Measurements from ENCODE around the gene PAPOLG.
"Not testable (repeated sequence)": the region's sequence is repeated elsewhere in the genome, so short reads cannot be mapped to it uniquely, and the experiment has no call there.

The PAPOLG gene

GRCh38 chr2:60771508-60771907, 15.4 kb downstream of the PAPOLG start:
- DNase-seq (ENCODE audit: low read depth in 3 of 3, low spot score in 1 of 3): no peak

- no peak for DNase-seq (ENCODE audit: low read depth in 3 of 3, low spot score in 1 of 3)
Measured at GRCh38 chr2:60775048-60775639, 19.1 kb downstream of the PAPOLG start.

- DNase-seq (ENCODE audit: low read depth in 3 of 3, low spot score in 1 of 3): no peak
Measured at GRCh38 chr2:60778352-60778751, 22.3 kb downstream of the PAPOLG start.

- no peak for DNase-seq (ENCODE audit: low read depth in 3 of 3, low spot score in 1 of 3)
Measured at GRCh38 chr2:60779426-60779825, 23.4 kb downstream of the PAPOLG start.

- DNase-seq (ENCODE audit: low read depth in 3 of 3, low spot score in 1 of 3): no peak
Measured at GRCh38 chr2:60780721-60781120, 24.7 kb downstream of the PAPOLG start.

GRCh38 chr2:60793169-60793568, 37.1 kb downstream of the PAPOLG start:
- DNase-seq (ENCODE audit: low read depth in 3 of 3, low spot score in 1 of 3): no peak

GRCh38 chr2:60794271-60794863, 38.3 kb downstream of the PAPOLG start:
- no peak for DNase-seq (ENCODE audit: low read depth in 3 of 3, low spot score in 1 of 3)

GRCh38 chr2:60796573-60797509, 40.8 kb downstream of the PAPOLG start:
- no peak for DNase-seq (ENCODE audit: low read depth in 3 of 3, low spot score in 1 of 3)

- no peak for DNase-seq (ENCODE audit: low read depth in 3 of 3, low spot score in 1 of 3)
Measured at GRCh38 chr2:60804473-60804872, 48.4 kb downstream of the PAPOLG start.

- no peak for DNase-seq (ENCODE audit: low read depth in 3 of 3, low spot score in 1 of 3)
Measured at GRCh38 chr2:60806595-60806987, 50.5 kb downstream of the PAPOLG start.

GRCh38 chr2:60806988-60807681, 51.1 kb downstream of the PAPOLG start:
- peak in 1 of 3 donors; percentile 45 for DNase-seq (ENCODE audit: low read depth in 3 of 3, low spot score in 1 of 3)

- no peak for DNase-seq (ENCODE audit: low read depth in 3 of 3, low spot score in 1 of 3)
Measured at GRCh38 chr2:60808330-60808801, 52.3 kb downstream of the PAPOLG start.

- no peak for DNase-seq (ENCODE audit: low read depth in 3 of 3, low spot score in 1 of 3)
Measured at GRCh38 chr2:60811491-60812375, 55.7 kb downstream of the PAPOLG start.

GRCh38 chr2:60817191-60817590, 61.1 kb downstream of the PAPOLG start:
- not testable (repeated sequence) for DNase-seq (ENCODE audit: low read depth in 3 of 3, low spot score in 1 of 3)

GRCh38 chr2:60818272-60818671, 62.2 kb downstream of the PAPOLG start:
- peak in 1 of 3 donors; percentile 20 for DNase-seq (ENCODE audit: low read depth in 3 of 3, low spot score in 1 of 3)

GRCh38 chr2:60819155-60819862, 63.2 kb downstream of the PAPOLG start:
- peak; percentile 44 to 78 (median 72) for DNase-seq (ENCODE audit: low read depth in 3 of 3, low spot score in 1 of 3)

- DNase-seq (ENCODE audit: low read depth in 3 of 3, low spot score in 1 of 3): no peak
Measured at GRCh38 chr2:60819936-60820335, 63.9 kb downstream of the PAPOLG start.

- no peak for DNase-seq (ENCODE audit: low read depth in 3 of 3, low spot score in 1 of 3)
Measured at GRCh38 chr2:60820416-60821132, 64.5 kb downstream of the PAPOLG start.

GRCh38 chr2:60821133-60821469, 65.0 kb downstream of the PAPOLG start:
- no peak for DNase-seq (ENCODE audit: low read depth in 3 of 3, low spot score in 1 of 3)
